ENCODE measurements around the gene ZNF12. TPM values are rescaled to one million over a fixed set of nuclear protein-coding genes. Genes with fewer than 3 reads are reported as not detected.

Gene ZNF12
- total RNA-seq, 1 donor from 2014 or later, result 30.8 TPM

- peaks cover 32% of the 10 kb centered on the region for H3K4me1 Mint-ChIP-seq (ENCODE audit: unreplicated experiment)
- H3K4me3 Mint-ChIP-seq (ENCODE audit: unreplicated experiment), result no peak overlapping the region
- no peak for DNase-seq (ENCODE audit: low spot score)
- H3K27me3 Mint-ChIP-seq (ENCODE audit: unreplicated experiment), result peaks cover 15% of the 10 kb centered on the region
- TF ChIP-seq, protein P1, sequence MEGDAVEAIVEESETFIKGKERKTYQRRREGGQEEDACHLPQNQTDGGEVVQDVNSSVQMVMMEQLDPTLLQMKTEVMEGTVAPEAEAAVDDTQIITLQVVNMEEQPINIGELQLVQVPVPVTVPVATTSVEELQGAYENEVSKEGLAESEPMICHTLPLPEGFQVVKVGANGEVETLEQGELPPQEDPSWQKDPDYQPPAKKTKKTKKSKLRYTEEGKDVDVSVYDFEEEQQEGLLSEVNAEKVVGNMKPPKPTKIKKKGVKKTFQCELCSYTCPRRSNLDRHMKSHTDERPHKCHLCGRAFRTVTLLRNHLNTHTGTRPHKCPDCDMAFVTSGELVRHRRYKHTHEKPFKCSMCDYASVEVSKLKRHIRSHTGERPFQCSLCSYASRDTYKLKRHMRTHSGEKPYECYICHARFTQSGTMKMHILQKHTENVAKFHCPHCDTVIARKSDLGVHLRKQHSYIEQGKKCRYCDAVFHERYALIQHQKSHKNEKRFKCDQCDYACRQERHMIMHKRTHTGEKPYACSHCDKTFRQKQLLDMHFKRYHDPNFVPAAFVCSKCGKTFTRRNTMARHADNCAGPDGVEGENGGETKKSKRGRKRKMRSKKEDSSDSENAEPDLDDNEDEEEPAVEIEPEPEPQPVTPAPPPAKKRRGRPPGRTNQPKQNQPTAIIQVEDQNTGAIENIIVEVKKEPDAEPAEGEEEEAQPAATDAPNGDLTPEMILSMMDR (IDR thresholded peaks at IDR 0.05; ENCODE audit: unreplicated experiment), result no peak
- peaks cover 28% of the 10 kb centered on the region for H3K36me3 Mint-ChIP-seq (ENCODE audit: low read depth, unreplicated experiment)
- peak overlapping the region; percentile 21 for H3K27ac Mint-ChIP-seq (ENCODE audit: unreplicated experiment)
- H3K9me3 Mint-ChIP-seq (ENCODE audit: unreplicated experiment), result peaks cover 3% of the 10 kb centered on the region
These were observed 65.3 kb downstream of the ZNF12 start for GRCh38 chr7:6641305-6642035.

DNA sequence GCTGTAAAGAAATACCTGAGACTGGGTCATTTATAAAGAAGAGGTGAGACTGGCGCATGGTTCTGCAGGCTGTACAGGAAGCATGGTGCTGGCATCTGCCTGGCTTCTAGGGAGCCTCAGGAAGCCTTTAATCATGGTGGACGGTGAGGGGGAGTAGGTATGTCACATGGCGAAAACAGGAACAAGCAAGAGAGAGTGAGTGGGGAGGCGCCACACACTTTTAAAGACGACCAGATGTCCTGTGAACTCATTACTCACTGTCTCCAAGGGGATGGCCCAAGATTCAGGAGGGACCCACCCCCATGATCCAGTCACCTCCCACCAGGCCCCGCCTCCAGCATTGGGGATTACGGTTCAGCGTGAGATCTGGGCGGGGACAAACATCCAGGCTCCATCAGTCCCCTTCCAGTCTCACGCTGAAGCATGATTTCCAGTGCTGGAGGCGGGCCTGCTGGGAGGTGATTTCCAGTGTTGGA is 66.5 kb downstream of the ZNF12 start:
- H3K4me3 Mint-ChIP-seq (ENCODE audit: unreplicated experiment), result peak overlapping the region; percentile 92
- DNase-seq (ENCODE audit: low spot score), result no peak
- peaks cover 32% of the 10 kb centered on the region for H3K4me1 Mint-ChIP-seq (ENCODE audit: unreplicated experiment)
- H3K36me3 Mint-ChIP-seq (ENCODE audit: low read depth, unreplicated experiment), result peaks cover 28% of the 10 kb centered on the region
- TF ChIP-seq, protein P1 (IDR thresholded peaks at IDR 0.05; ENCODE audit: unreplicated experiment), result no peak
- peaks cover 13% of the 10 kb centered on the region for H3K27me3 Mint-ChIP-seq (ENCODE audit: unreplicated experiment)
- peak overlapping the region; percentile 84 for H3K27ac Mint-ChIP-seq (ENCODE audit: unreplicated experiment)
- peaks cover 3% of the 10 kb centered on the region for H3K9me3 Mint-ChIP-seq (ENCODE audit: unreplicated experiment)

DNA sequence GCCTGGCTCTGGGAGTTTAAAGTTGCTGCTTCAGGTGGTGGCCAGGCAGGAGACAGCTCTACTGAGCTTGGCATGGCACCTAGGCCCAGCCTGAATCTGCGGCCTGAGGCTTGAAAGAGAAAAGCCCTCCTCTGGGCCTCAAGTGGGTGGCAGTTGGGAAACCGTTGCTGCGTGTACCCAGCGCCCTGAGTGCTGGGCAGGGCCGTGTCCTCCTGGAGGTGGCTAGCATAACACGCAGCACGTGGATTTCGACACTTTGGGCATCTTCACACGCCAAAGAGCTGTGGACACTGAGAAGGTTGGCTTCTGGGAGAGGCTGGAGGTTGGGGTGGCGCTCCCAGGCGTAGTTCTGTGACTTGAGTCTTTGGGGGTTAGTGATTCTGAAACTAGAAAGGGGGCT is 67.1 kb downstream of the ZNF12 start:
- Mint-ChIP-seq H3K27ac (ENCODE audit: unreplicated experiment) (peak overlapping the region; percentile 84), H3K4me1 (ENCODE audit: unreplicated experiment) (peaks cover 32% of the 10 kb centered on the region)

DNA sequence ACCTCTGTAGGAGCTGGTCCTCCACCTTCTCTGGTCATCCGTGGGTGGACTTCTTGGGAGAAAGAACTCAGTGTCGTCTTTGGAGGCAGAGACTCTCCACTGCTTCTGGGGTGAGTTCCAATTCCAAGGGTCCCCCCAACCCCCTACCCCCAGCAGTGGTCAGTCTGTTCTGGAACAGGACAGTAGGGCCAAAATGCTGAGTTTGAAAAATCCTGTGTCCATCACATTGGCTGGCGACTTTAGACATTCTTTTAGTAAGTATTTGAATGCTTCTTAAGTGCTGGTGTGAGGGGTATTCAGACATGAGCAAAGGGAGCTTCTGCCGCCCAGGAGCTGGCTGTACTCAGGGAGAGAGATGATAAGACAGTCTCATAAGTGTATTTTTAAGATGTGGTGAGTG is 67.7 kb downstream of the ZNF12 start:
- H3K36me3 Mint-ChIP-seq (ENCODE audit: low read depth, unreplicated experiment), result peaks cover 30% of the 10 kb centered on the region

More for the DNA sequence above, 67.1 kb downstream of the ZNF12 start:
- Mint-ChIP-seq H3K27me3 (ENCODE audit: unreplicated experiment) (peaks cover 10% of the 10 kb centered on the region), H3K36me3 (ENCODE audit: low read depth, unreplicated experiment) (peaks cover 28% of the 10 kb centered on the region), H3K9me3 (ENCODE audit: unreplicated experiment) (peaks cover 3% of the 10 kb centered on the region), H3K4me3 (ENCODE audit: unreplicated experiment) (peak overlapping the region; percentile 92)
- DNase-seq (ENCODE audit: low spot score), result no peak
- TF ChIP-seq, protein P1 (IDR thresholded peaks at IDR 0.05; ENCODE audit: unreplicated experiment), result no peak

More for the DNA sequence above, 67.7 kb downstream of the ZNF12 start:
- no peak for DNase-seq (ENCODE audit: low spot score)
- H3K27me3 Mint-ChIP-seq (ENCODE audit: unreplicated experiment), result peaks cover 10% of the 10 kb centered on the region
- H3K4me3 Mint-ChIP-seq (ENCODE audit: unreplicated experiment), result peak overlapping the region; percentile 92
- H3K9me3 Mint-ChIP-seq (ENCODE audit: unreplicated experiment), result peaks cover 3% of the 10 kb centered on the region
- H3K4me1 Mint-ChIP-seq (ENCODE audit: unreplicated experiment), result peaks cover 37% of the 10 kb centered on the region
- peak overlapping the region; percentile 72 for H3K27ac Mint-ChIP-seq (ENCODE audit: unreplicated experiment)
- TF ChIP-seq, protein P1 (IDR thresholded peaks at IDR 0.05; ENCODE audit: unreplicated experiment), result no peak

Other genes starting within 250 kb of the ZNF12 start
- 105 TPM for gene KDELR2, start 222.8 kb downstream of the ZNF12 start, total RNA-seq (ENCODE audit: unreplicated experiment)
- 0.08 TPM for gene GRID2IP, start 155.5 kb downstream of the ZNF12 start, total RNA-seq (ENCODE audit: unreplicated experiment)
- 44.0 TPM for gene ZDHHC4, start 129.5 kb downstream of the ZNF12 start, total RNA-seq (ENCODE audit: unreplicated experiment)
- 39.6 TPM for gene INTS15, start 116.9 kb downstream of the ZNF12 start, total RNA-seq (ENCODE audit: unreplicated experiment)
- 7.9 TPM for gene ZNF853, start 91.3 kb downstream of the ZNF12 start, total RNA-seq (ENCODE audit: unreplicated experiment)
- gene ZNF316, start 69.6 kb downstream of the ZNF12 start, total RNA-seq (ENCODE audit: unreplicated experiment), result 42.2 TPM
- 0.51 TPM for gene RSPH10B2, start 47.2 kb upstream of the ZNF12 start, total RNA-seq (ENCODE audit: unreplicated experiment)
- gene CCZ1B, start 119.3 kb upstream of the ZNF12 start, total RNA-seq (ENCODE audit: unreplicated experiment), result 47.7 TPM

Measured in endothelial cell (in vitro differentiated cells).